Measurements from ENCODE around the gene DPP6. TPM values are rescaled to one million over a fixed set of nuclear protein-coding genes. Genes with fewer than 3 reads are reported as not detected.

Gene DPP6
- total and polyA plus RNA-seq, 10 donors: 0.11 to 8.7 (median 3.0) TPM

DNA sequence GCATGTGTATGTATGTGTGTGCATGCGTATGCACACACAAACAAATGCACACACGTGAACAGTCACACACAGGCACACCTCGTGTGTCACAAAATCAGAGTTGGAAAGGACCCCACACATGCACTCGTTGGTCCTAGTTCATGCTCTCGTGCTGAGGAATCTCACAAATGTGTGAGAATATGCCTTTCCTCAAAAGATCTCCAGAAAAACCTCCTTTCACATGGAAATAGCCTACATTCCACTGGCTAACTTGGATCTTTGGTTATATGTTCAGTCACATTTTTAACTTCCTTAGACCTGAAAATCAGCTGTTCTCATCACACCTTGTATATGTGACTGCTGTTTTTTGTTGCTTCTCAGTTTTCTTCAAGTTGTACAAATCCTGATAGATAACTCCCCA lies 256.7 kb downstream of the DPP6 start:
- H3K27me3 ChIP-seq (replicated peaks in 1 of 7): peaks cover 0 to 24% (median 0%) of the 10 kb centered on the region in 7 donors
- no peaks in the 10 kb centered on the region for H3K4me1 ChIP-seq
- DNase-seq: no peak
- no peak overlapping the region for H3K27ac ChIP-seq
- TF ChIP-seq CTCF (IDR thresholded peaks at IDR 0.05 in 8 of 11, conservative IDR thresholded peaks at IDR 0.05 in 3 of 11) (no peak), POLR2A (IDR thresholded peaks at IDR 0.05) (no peak), POLR2AphosphoS5 (IDR thresholded peaks at IDR 0.05) (no peak)
- no peaks in the 10 kb centered on the region for H3K9me3 ChIP-seq
- intact Hi-C loops (cut with DNase I; ENCODE audit: low total_unique reads): no loop called here
- no peaks in the 10 kb centered on the region for H3K36me3 ChIP-seq
- H3K4me3 ChIP-seq: no peak overlapping the region
- 25 to 56% (median 42%) methylated on average over 5 of the region's 5 CpGs for WGBS, 5 donors

GRCh38 chr7:154310114-154310513 lies 257.9 kb downstream of the DPP6 start:
- WGBS, 5 donors: 66 to 80% (median 78%) methylated on average over 4 of the region's 4 CpGs
- Histone ChIP-seq H3K9me3 (no peaks in the 10 kb centered on the region), H3K4me3 (no peak overlapping the region), H3K36me3 (no peaks in the 10 kb centered on the region), H3K4me1 (no peaks in the 10 kb centered on the region), H3K27ac (no peak overlapping the region), H3K27me3 (replicated peaks in 1 of 7) (peaks cover 0 to 14% (median 0%) of the 10 kb centered on the region in 7 donors)
- TF ChIP-seq POLR2A (IDR thresholded peaks at IDR 0.05) (no peak), CTCF (IDR thresholded peaks at IDR 0.05 in 8 of 11, conservative IDR thresholded peaks at IDR 0.05 in 3 of 11) (no peak), POLR2AphosphoS5 (IDR thresholded peaks at IDR 0.05) (no peak)
- intact Hi-C loops (cut with DNase I; ENCODE audit: low total_unique reads): no loop called here
- DNase-seq: no peak

DNA sequence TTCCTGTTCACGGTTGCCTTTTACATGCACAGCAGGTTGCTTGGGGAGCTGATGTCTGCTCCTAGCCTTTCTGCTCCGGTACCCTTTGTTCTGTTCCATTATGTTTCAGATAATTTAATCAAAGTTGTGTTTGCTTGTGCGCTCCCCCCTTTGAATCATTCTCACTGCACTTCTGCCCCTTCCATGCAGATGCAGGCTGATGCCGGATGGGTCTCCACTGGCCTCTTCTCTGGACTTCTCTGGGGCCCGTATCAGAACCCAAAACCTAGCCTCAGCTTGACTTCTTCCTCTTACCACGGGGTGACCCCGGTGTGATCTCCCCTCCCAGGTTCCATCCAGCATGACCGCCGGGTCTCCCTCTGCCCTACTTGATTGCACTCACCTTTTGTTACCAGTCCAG lies 272.0 kb downstream of the DPP6 start:
- TF ChIP-seq POLR2A (IDR thresholded peaks at IDR 0.05) (no peak), POLR2AphosphoS5 (IDR thresholded peaks at IDR 0.05) (no peak), CTCF (IDR thresholded peaks at IDR 0.05 in 8 of 11, conservative IDR thresholded peaks at IDR 0.05 in 3 of 11) (no peak)
- no peak for DNase-seq
- Histone ChIP-seq H3K9me3 (peaks cover 0 to 8% (median 0%) of the 10 kb centered on the region in 8 donors), H3K4me1 (no peaks in the 10 kb centered on the region), H3K27me3 (replicated peaks in 1 of 7) (no peaks in the 10 kb centered on the region), H3K4me3 (no peak overlapping the region), H3K27ac (no peak overlapping the region), H3K36me3 (no peaks in the 10 kb centered on the region)
- 80 to 89% (median 83%) methylated on average over 7 to 9 of the region's 9 CpGs for WGBS, 5 donors
- intact Hi-C loops (cut with DNase I; ENCODE audit: low total_unique reads): no loop called here

GRCh38 chr7:154326421-154326820 lies 274.2 kb downstream of the DPP6 start:
- TF ChIP-seq POLR2AphosphoS5 (IDR thresholded peaks at IDR 0.05): no peak
- TF ChIP-seq CTCF (IDR thresholded peaks at IDR 0.05 in 8 of 11, conservative IDR thresholded peaks at IDR 0.05 in 3 of 11): no peak
- no peak for DNase-seq
- 46 to 82% (median 64%) methylated on average over 3 of the region's 3 CpGs for WGBS, 5 donors

More at GRCh38 chr7:154326421-154326820, 274.2 kb downstream of the DPP6 start:
- Histone ChIP-seq H3K27me3 (replicated peaks in 1 of 7) (no peaks in the 10 kb centered on the region), H3K4me3 (no peak overlapping the region), H3K4me1 (no peaks in the 10 kb centered on the region), H3K9me3 (peaks cover 0 to 26% (median 0%) of the 10 kb centered on the region in 8 donors), H3K36me3 (no peaks in the 10 kb centered on the region), H3K27ac (no peak overlapping the region)
- intact Hi-C loops (cut with DNase I; ENCODE audit: low total_unique reads): no loop called here
